Stimulated activated CD8-positive, alpha-beta memory T cell treated with anti-CD3 and anti-CD28 coated beads, Interleukin-4, amount 100 ng/mL, for 24 hours (primary cell): ENCODE measurements around the gene MRPL49.

Experiments
- DNase-seq: peaks from one replicate; pipeline ENCODE4 v3.0.0-alpha.2; 2020; ENCODE audit warnings: low read depth

Gene MRPL49

GRCh38 chr11:65121865-65122696 lies at the start of gene MRPL49, which contains the start of gene FAU:
Gene MRPL49 (plus strand): TSS chr11:65122321. CDS start chr11:65122347, 26 bp downstream.
Gene FAU (minus strand): TSS chr11:65122134. CDS start chr11:65121813, 321 bp downstream.
- DNase-seq = peak; percentile 99

DNA sequence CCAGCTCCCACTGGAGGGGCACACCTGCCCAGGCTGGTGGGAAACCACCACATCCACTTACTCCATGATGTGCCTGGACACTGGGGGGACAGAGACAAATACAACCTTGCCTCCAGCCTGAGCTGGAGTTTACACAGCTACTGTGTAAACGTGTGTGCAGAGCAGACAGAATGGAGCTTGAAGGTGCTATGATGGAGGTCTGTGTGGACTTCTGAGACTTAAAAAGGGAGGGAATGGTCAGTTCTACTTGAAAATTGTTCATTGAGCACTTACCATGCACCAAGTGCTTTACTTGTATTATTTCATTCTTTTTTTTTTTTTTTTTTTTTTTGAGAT lies 49.5 kb upstream of the MRPL49 start:
- no peak for DNase-seq

DNA sequence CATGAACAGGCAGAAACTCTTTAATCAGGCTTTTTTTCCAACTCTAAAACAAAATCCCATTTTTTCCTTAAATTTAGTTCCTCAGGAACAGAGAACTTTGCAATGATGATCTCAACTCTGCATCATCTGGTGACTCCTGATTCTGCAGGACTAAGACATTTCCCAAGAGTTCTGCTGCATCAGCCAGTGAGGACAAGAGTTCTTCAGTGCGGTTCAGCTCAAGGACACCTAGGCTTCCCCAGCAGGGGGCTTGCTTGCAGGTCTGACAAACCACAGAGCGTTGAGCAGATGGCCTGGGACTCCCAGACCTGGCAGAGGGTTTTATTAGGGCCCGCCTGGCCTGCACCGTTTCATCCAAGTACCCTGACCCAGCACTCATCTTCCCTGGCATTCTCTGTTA lies 44.7 kb upstream of the MRPL49 start:
- DNase-seq = no peak

DNA sequence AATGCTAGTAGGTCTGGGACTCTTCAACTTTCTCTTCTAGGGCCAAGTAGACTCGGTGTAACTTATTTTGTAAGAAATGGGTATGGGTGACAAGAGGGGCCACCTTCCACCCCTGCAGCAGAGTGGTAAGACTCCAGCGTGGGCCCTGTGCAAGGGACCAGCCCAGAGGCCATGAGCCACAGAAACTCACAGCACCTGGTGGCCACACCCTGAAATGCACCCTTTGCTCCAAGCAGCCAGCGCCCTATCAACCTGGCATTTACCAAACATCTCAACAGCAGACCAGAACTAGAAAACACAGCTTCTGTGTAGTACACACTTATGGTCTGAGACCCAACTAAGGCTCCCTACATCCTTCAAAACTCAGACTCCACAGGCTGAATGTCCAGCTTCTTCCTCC lies 44.0 kb upstream of the MRPL49 start:
- DNase-seq = peak; percentile 46

DNA sequence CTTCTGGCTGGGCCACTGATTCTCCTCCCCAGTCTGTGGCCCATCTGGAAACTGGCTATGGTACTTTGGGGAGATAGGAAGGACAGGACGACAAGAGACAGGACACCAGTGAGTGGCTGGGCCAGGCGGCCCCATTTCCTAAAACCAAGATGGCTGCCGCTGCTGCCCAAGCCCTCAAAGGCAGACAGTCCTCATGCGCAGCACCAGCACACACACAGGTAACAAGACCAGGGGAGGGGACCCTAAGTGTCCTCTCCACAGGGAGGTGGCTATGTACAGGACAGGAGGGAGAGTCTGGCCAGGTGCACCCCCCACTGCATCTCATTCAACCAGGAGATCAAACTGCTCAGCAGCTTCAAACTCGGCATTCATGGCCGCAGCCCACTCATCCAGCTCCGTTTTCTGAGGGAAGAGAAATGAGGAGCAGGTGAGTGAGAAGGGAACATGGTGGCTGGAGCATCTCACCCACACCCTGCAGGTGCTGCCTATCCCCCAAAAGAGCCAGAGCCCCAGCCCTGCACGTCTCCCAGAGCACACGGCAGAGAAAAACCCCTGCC lies 43.3 kb upstream of the MRPL49 start:
- no peak for DNase-seq

DNA sequence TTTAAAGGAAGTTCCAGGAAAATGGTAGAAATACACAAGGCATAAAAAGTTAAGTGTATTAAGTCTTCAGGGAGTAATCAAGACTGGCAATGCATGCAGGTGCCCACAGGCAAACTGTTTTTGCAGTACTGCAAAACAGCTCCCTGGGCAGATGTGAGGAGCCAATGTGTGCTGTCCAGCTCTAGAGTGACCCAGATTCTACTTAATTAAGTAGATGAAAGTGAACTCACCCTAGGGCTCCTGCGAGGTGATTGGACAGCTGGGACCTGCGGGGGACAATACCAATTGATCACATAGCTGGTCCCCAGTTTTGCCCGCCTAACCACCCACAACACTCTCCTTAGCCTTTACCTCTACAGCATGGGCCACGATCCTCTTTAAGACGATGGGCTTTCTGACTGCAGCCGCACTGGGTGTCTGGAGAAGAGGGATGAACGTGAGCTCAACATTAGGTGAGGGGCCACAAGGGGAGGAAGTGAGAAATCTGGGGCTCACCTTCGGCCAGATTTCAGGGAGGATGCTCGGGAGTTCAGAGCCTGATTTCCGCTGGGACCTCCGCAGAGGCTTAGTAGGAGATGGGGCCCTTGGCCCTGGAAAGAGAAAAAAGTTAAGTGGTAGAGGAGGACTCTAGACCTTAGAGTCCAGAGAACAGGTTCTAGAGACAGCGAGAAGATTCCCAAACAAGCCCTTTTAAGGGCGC lies 38.8 kb upstream of the MRPL49 start:
- DNase-seq = no peak

DNA sequence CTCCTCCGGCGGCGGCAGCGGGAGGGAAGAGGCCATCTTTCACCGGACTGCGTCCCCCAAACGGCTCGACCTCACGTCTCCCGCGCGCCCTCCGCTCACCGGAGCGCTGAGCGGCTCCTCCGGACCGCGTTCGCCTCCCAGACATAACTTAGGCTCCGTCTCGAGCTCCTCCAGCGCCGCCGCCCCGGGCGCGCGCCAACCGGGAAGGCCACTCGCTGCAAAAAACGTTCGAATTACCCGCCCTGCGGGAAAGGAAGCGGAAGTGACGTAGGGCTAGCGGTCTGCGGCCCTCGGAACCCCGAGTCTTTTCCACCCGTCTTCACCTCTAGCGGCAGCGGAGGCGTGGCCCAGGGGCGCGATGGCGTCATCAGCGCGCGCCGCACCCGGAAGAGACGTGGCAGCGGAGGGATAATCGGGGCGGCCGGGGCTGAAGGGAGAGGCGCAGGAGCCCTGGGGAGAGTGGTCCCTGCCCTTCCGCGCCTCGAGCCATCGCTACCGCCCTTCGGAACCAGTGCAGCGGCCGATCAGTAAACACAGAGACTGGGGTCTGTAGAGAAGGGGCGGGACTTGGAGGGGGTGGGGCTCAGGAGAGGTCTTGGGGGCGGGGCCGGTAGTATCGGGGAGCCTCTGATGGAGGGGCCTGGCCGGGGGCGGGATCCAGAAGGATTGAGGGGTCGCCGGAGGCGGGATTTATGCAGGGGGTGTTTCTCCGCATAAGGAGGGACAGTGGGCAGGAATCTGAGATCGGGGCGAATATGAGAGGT lies 38.1 kb upstream of the MRPL49 start, which contains the start of the genes CDCA5 and ZFPL1:
CDCA5 (minus strand) TSS at position 207 of the 764 bp plus-strand sequence; CDS start at position 145, 62 bp downstream.
ZFPL1 (plus strand) TSS at position 389 of the 764 bp plus-strand sequence. CDS start 477 bp downstream, outside the sequence.
- DNase-seq = peak; percentile 96

GRCh38 chr11:65084598-65085375 lies 37.3 kb upstream of the MRPL49 start:
- no peak for DNase-seq

DNA sequence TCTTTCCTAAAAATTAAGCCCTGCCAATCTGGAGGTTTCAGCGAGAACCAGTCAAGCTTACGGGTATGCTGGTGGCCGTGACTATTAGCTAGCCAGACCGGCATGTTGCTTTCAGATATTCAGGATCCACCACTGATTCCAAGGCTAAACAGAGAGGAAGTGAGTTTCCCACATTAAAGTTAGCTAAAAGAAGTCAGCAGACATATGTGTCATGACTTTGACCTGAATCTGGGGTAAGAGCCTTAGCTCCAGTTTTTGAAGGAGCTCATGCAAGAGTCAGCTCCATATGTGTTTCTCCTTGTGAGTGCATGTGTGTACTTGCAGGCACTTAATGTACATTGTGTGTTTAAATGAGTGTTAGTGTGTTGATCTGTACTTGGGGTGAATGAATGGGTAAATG lies 36.7 kb upstream of the MRPL49 start:
- no peak for DNase-seq

- no peak for DNase-seq
Measured at GRCh38 chr11:65086809-65087208, 35.3 kb upstream of the MRPL49 start.

GRCh38 chr11:65087216-65087615 lies 34.9 kb upstream of the MRPL49 start:
- DNase-seq = no peak

DNA sequence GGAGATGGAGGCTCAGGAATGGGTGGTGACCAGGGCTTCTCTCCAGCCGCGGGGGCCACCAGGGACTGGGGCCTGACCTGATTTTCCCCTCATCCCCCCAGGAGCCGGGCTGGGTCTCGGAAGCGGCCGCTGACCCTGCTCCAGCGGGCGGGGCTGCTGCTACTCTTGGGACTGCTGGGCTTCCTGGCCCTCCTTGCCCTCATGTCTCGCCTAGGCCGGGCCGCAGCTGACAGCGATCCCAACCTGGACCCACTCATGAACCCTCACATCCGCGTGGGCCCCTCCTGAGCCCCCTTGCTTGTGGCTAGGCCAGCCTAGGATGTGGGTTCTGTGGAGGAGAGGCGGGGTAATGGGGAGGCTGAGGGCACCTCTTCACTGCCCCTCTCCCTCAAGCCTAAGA lies 34.3 kb upstream of the MRPL49 start:
- no peak for DNase-seq

DNA sequence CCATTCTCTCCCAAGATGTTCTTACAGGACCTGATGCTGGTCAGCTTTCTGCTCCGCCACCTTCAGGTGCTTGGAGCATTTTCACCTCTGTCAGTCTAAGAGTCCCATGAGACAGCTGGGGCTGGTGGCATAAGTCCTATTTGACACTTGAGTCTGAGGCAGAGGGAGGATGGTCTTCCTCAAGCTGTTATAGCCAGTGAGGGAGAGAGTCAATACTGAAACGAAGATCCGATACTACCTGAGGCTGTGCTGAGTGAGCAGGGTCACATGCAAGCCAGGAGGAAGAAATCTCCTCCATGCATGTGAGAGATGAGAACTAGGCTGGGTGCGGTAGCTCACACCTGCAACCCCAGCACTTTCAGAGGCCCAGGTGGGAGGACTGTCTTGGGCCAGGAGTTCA lies 32.5 kb upstream of the MRPL49 start:
- DNase-seq = no peak

- no peak for DNase-seq
Measured at GRCh38 chr11:65090628-65091027, 31.5 kb upstream of the MRPL49 start.

GRCh38 chr11:65095427-65095826 lies 26.7 kb upstream of the MRPL49 start:
- no peak for DNase-seq

DNA sequence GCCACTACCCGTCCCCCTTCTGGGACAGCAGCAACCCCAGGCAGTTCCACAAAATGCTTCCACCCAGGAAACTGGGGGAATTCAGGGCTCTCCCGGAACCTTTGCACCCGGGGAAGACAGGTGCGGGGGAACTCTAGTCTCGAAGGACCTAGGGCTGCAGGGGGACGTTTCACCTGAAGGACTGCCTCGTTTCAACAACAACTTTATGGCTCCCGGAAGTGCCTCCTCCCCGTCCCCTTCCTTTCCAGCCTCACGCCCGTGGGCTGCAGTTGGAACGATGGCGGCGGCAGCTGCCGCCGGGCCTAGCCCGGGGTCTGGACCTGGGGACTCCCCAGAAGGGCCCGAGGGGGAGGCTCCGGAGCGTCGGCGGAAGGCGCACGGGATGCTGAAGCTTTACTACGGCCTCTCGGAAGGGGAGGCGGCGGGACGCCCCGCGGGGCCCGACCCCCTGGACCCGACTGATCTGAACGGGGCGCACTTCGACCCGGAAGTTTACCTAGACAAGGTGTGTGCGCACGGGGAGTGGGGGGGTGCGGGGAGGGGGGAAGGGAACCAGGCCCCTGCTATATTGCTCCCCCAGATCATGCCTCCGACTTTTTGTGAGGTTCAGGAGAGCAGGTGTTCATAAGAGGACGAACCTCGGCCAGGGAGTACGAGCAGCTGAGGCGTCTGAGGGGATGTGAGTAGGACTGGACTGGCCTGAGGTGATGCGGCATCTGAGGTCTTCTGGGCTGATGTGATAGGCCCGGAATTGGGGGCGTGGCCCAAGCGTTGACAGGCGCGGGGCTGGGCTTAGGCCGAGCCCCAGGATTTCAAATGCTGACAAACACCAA lies 25.9 kb upstream of the MRPL49 start, which contains the start of gene VPS51:
VPS51 (plus strand) TSS at position 241 of the 833 bp plus-strand sequence; CDS start at position 278, 37 bp downstream.
- peak; percentile 71 for DNase-seq

- DNase-seq = no peak
Measured at GRCh38 chr11:65096926-65097325, 25.2 kb upstream of the MRPL49 start.

GRCh38 chr11:65100674-65101350 lies 21.3 kb upstream of the MRPL49 start:
- no peak for DNase-seq
